IMR-90 (cell line): ENCODE data around the gene HAP1. TPM values are rescaled to one million over a fixed set of nuclear protein-coding genes. Genes with fewer than 3 reads are reported as not detected.

Experiments
- ATAC-seq: fragments of 200-7000 bp; cut with Tn5 transposase; 2 replicates; pipeline ENCODE4 v1.9.1; 2020; ENCODE audit warnings: low read depth, mild to moderate bottlenecking, moderate library complexity
- BruUV-seq: library from RNA; stranded (reverse); fragments of 400-500 nt; replicated peaks from 2 replicates; lab custom pipeline; 2021; lab: Mats Ljungman, UMichigan
- CTCF ChIA-PET: fragments of 300-600 bp; formaldehyde crosslinking; extraction: SDS; loops from one replicate; lab custom pipeline; 2021; ENCODE audit warnings: antibody characterized with exemption; lab: Yijun Ruan, JAX
- POLR2A ChIA-PET: fragments of 300-600 bp; sonication (Branson Sonifier 250); formaldehyde crosslinking; loops from one replicate; lab custom pipeline; 2022; ENCODE audit warnings: antibody characterized with exemption; ENCODE audit not compliant: unreplicated experiment; lab: Charles Lee
- DNase-seq: peaks from one replicate; pipeline ENCODE4 v3.0.0; 2013
- H2AFZ ChIP-seq: replicated peaks from 2 replicates; pipeline ENCODE3; 2013; ENCODE audit warnings: low read length, mild to moderate bottlenecking; ENCODE audit not compliant: poor library complexity
- H2AK5ac ChIP-seq: 2 replicates; pipeline ENCODE4 v1.6.1; 2013; ENCODE audit warnings: low read depth, low read length, inconsistent platforms
- H2AK9ac ChIP-seq: replicated peaks from 2 replicates; pipeline ENCODE3; 2013; ENCODE audit warnings: mild to moderate bottlenecking, low read depth, low read length, moderate library complexity; ENCODE audit not compliant: poor library complexity
- H2BK120ac ChIP-seq: 2 replicates; pipeline ENCODE4 v1.6.1; 2013; ENCODE audit warnings: low read depth, low read length, inconsistent platforms
- H2BK15ac ChIP-seq: 3 replicates; pipeline ENCODE4 v1.6.1; 2013; ENCODE audit warnings: low read depth, low read length, inconsistent platforms
- H2BK20ac ChIP-seq: 2 replicates; pipeline ENCODE4 v1.6.1; 2013; ENCODE audit warnings: low read depth, mild to moderate bottlenecking, inconsistent platforms, low read length, moderate library complexity
- H2BK5ac ChIP-seq: 2 replicates; pipeline ENCODE4 v1.6.1; 2013; ENCODE audit warnings: mild to moderate bottlenecking, low read depth, low read length, inconsistent platforms; ENCODE audit not compliant: poor library complexity, severe bottlenecking
- H3K14ac ChIP-seq: replicated peaks from 2 replicates; pipeline ENCODE4 v1.6.1; 2013; ENCODE audit warnings: low read depth, low read length, inconsistent platforms
- H3K18ac ChIP-seq: 2 replicates; pipeline ENCODE4 v1.6.1; 2013; ENCODE audit warnings: low read depth, low read length, control low read depth
- H3K23ac ChIP-seq: 2 replicates; pipeline ENCODE4 v1.6.1; 2013; ENCODE audit warnings: low read depth, low read length, inconsistent platforms
- H3K27ac ChIP-seq: 2 replicates; pipeline ENCODE4 v1.5.1; 2013; ENCODE audit warnings: mild to moderate bottlenecking, control low read depth, low read length; ENCODE audit not compliant: insufficient read depth
- H3K27me3 ChIP-seq: 2 replicates; pipeline ENCODE4 v1.6.1; 2013; ENCODE audit warnings: low read length; ENCODE audit not compliant: control insufficient read depth, insufficient read depth
- H3K36me3 ChIP-seq: 2 replicates; pipeline ENCODE4 v1.6.1; 2013; ENCODE audit warnings: low read length, mixed read lengths; ENCODE audit not compliant: control insufficient read depth, insufficient read depth
- H3K4ac ChIP-seq: 2 replicates; pipeline ENCODE4 v1.6.1; 2013; ENCODE audit warnings: low read depth, low read length, inconsistent platforms
- H3K4me1 ChIP-seq: 2 replicates; pipeline ENCODE4 v1.6.1; 2013; ENCODE audit warnings: low read length, mixed read lengths; ENCODE audit not compliant: control insufficient read depth, insufficient read depth
- H3K4me2 ChIP-seq: 2 replicates; pipeline ENCODE4 v1.6.1; 2013; ENCODE audit warnings: low read depth, mild to moderate bottlenecking, control low read depth, low read length, moderate library complexity
- H3K4me3 ChIP-seq: 2 replicates; pipeline ENCODE4 v1.5.1; 2013; ENCODE audit warnings: low read depth, mild to moderate bottlenecking, control low read depth, low read length, moderate library complexity; ENCODE audit not compliant: insufficient read depth
- H3K56ac ChIP-seq: 2 replicates; pipeline ENCODE4 v1.6.1; 2013; ENCODE audit warnings: low read length, inconsistent platforms; ENCODE audit not compliant: insufficient read depth; ENCODE audit errors: extremely low read depth
- H3K79me1 ChIP-seq, 2 experiments: 2 replicates each; pipeline ENCODE4 v1.6.1; 2013; ENCODE audit warnings: low read length in 2 of 2, inconsistent platforms in 1 of 2, low read depth in 1 of 2
- H3K9ac ChIP-seq: 2 replicates; pipeline ENCODE4 v1.6.1; 2013; ENCODE audit warnings: low read depth, low read length, control low read depth
- H3K9me1 ChIP-seq: 2 replicates; pipeline ENCODE4 v1.6.1; 2013; ENCODE audit warnings: low read length, inconsistent platforms; ENCODE audit not compliant: insufficient read depth
- H3K9me3 ChIP-seq: 2 replicates; pipeline ENCODE4 v1.6.1; 2013; ENCODE audit warnings: low read length; ENCODE audit not compliant: control insufficient read depth, insufficient read depth
- H4K20me1 ChIP-seq: 2 replicates; pipeline ENCODE4 v1.6.1; 2013; ENCODE audit warnings: low read length, inconsistent platforms; ENCODE audit not compliant: insufficient read depth
- H4K5ac ChIP-seq: 2 replicates; pipeline ENCODE4 v1.6.1; 2013; ENCODE audit warnings: mild to moderate bottlenecking, low read depth, low read length, control low read depth
- H4K8ac ChIP-seq, 2 experiments: 2 replicates each; pipeline ENCODE4 v1.6.1; 2013; ENCODE audit warnings: low read depth in 2 of 2, low read length in 2 of 2, control low read depth in 1 of 2, inconsistent platforms in 1 of 2
- H4K91ac ChIP-seq: 2 replicates; pipeline ENCODE4 v1.6.1; 2013; ENCODE audit warnings: low read depth, low read length, inconsistent platforms; ENCODE audit not compliant: insufficient read depth
- BHLHE40 ChIP-seq: fragments of 150-350 bp; IDR thresholded peaks from 2 replicates; pipeline ENCODE4 v1.6.1; 2016; ENCODE audit warnings: mild to moderate bottlenecking, low read depth, low read length
- CHD1 ChIP-seq: IDR thresholded peaks from 2 replicates; pipeline ENCODE4 v1.6.1; 2012; ENCODE audit warnings: low read depth, low read length, improper control_type of control experiment
- FOS ChIP-seq: fragments of 150-350 bp; IDR thresholded peaks from 2 replicates; pipeline ENCODE4 v1.6.1; 2016; ENCODE audit warnings: low read depth, low read length
- MAFK ChIP-seq: IDR thresholded peaks from 2 replicates; pipeline ENCODE4 v1.6.1; 2012; ENCODE audit warnings: low read depth, low read length, improper control_type of control experiment
- MAZ ChIP-seq: IDR thresholded peaks from 2 replicates; pipeline ENCODE4 v1.6.1; 2012; ENCODE audit warnings: low read depth, mild to moderate bottlenecking, low read length, improper control_type of control experiment, moderate library complexity, borderline replicate concordance
- MXI1 ChIP-seq: IDR thresholded peaks from 2 replicates; pipeline ENCODE4 v1.6.1; 2012; ENCODE audit warnings: low read depth, mild to moderate bottlenecking, low read length, moderate library complexity, borderline replicate concordance
- NFE2L2 ChIP-seq: fragments of 150-350 bp; IDR thresholded peaks from 2 replicates; pipeline ENCODE4 v1.6.1; 2016; ENCODE audit warnings: low read depth, mild to moderate bottlenecking, low read length
- RCOR1 ChIP-seq: IDR thresholded peaks from 2 replicates; pipeline ENCODE4 v1.6.1; 2012; ENCODE audit warnings: mild to moderate bottlenecking, low read length, improper control_type of control experiment; ENCODE audit not compliant: insufficient replicate concordance
- RFX5 ChIP-seq: IDR thresholded peaks from 2 replicates; pipeline ENCODE4 v1.8.0; 2012; ENCODE audit warnings: low read depth, mild to moderate bottlenecking, low read length, moderate library complexity
- SMC3 ChIP-seq: fragments of 150-350 bp; IDR thresholded peaks from 2 replicates; pipeline ENCODE4 v1.6.1; 2016; ENCODE audit warnings: low read depth, mild to moderate bottlenecking, antibody characterized with exemption, low read length, moderate library complexity
- WGBS, 2 experiments: methylation state at CpG; one replicate each; pipeline versions ENCODE4 v1.1.5 to v1.1.7; 2013; ENCODE audit warnings: missing lambda C conversion rate in 2 of 2; ENCODE audit not compliant: insufficient read length in 1 of 2; ENCODE audit errors: extremely low coverage in 2 of 2; 5-methylcytosine and 5-hydroxymethylcytosine counted together
- dilution Hi-C: fragments of 300-500 bp; cut with HindIII; formaldehyde crosslinking; loops from one replicate; pipeline ENCODE4 v1.14.3; 2018; ENCODE audit warnings: low sequenced_read_pairs; ENCODE audit not compliant: unreplicated experiment
- in situ Hi-C: fragments of 300-500 bp; cut with MboI; formaldehyde crosslinking; loops from 3 replicates; pipeline ENCODE4 v1.14.3; 2019; ENCODE audit warnings: low sequenced_read_pairs, inconsistent platforms, mixed read lengths
- intact Hi-C: fragments of 100-400 bp; cut with micrococcal nuclease; formaldehyde crosslinking; loops from 2 replicates; pipeline ENCODE4 v1.10.0; 2022
- polyA plus RNA-seq, 3 experiments: library from polyadenylated mRNA; depleted of rRNA; stranded (reverse); fragments of >200 nt; gene quantifications; 2 replicates each; pipeline ENCODE4 v1.2.3, GENCODE V29; 2012; ENCODE audit warnings: low replicate concordance in 1 of 3
- total RNA-seq: library from RNA; depleted of rRNA; stranded (reverse); fragments of >200 nt; gene quantifications from 2 replicates; pipeline ENCODE4 v1.2.3, GENCODE V29; 2012
- TF ChIP-seq, protein P1 (sequence below): fragments of 150-350 bp; IDR thresholded peaks from 2 replicates; pipeline ENCODE4 v1.6.1; 2017; ENCODE audit warnings: mild to moderate bottlenecking, antibody characterized with exemption, low read length, low read depth
- TF ChIP-seq, protein P2 (sequence below): fragments of 150-350 bp; IDR thresholded peaks from 2 replicates; pipeline ENCODE4 v1.6.1; 2016; ENCODE audit warnings: low read depth, mild to moderate bottlenecking, low read length, moderate library complexity, borderline replicate concordance

HAP1 gene
- total and polyA plus RNA-seq, 2 of the 4 experiments (the other 2 are of a cell fraction) = under 0.01 to 0.09 TPM

GRCh38 chr17:41775394-41776226 is 41.2 kb upstream of the HAP1 start (continued):
- TF ChIP-seq RCOR1 (no peak), MXI1 (no peak)

GRCh38 chr17:41773731-41774193 is 39.3 kb upstream of the HAP1 start:
- TF ChIP-seq NFE2L2 = no peak
- no peak for TF ChIP-seq RFX5
- no peak for TF ChIP-seq FOS
- TF ChIP-seq, protein P1, sequence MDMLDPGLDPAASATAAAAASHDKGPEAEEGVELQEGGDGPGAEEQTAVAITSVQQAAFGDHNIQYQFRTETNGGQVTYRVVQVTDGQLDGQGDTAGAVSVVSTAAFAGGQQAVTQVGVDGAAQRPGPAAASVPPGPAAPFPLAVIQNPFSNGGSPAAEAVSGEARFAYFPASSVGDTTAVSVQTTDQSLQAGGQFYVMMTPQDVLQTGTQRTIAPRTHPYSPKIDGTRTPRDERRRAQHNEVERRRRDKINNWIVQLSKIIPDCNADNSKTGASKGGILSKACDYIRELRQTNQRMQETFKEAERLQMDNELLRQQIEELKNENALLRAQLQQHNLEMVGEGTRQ = no peak
- TF ChIP-seq BHLHE40 = no peak
- TF ChIP-seq CHD1 = no peak
- no peak for TF ChIP-seq SMC3
- TF ChIP-seq, protein P2, sequence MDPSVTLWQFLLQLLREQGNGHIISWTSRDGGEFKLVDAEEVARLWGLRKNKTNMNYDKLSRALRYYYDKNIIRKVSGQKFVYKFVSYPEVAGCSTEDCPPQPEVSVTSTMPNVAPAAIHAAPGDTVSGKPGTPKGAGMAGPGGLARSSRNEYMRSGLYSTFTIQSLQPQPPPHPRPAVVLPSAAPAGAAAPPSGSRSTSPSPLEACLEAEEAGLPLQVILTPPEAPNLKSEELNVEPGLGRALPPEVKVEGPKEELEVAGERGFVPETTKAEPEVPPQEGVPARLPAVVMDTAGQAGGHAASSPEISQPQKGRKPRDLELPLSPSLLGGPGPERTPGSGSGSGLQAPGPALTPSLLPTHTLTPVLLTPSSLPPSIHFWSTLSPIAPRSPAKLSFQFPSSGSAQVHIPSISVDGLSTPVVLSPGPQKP = no peak
- no peak for TF ChIP-seq MAZ
- TF ChIP-seq MAFK = no peak
- H3K9me3 ChIP-seq = no peaks in the 10 kb centered on the region
- no peak overlapping the region for H3K56ac ChIP-seq
- dilution Hi-C loops = no loop called here
- H3K14ac ChIP-seq = peak overlapping the region; percentile 83
- peak overlapping the region; percentile 52 for H2AK5ac ChIP-seq
- peak overlapping the region; percentile 19 for H3K27ac ChIP-seq
- H2BK5ac ChIP-seq = no peak overlapping the region
- H3K9me1 ChIP-seq = peaks cover 27% of the 10 kb centered on the region
- BruUV-seq = no TSS peak
- in situ Hi-C loops = no loop called here
- peak; percentile 23 for DNase-seq
- H3K79me1 ChIP-seq = peaks cover 14 to 57% of the 10 kb centered on the region in 2 experiments; a peak in 3 of 4 replicates
- ChIA-PET POLR2A (interaction anchor here (0.5 to 1.3 kb wide), 2 partner anchors 13 to 19 kb away, joined by 3 read pairs; partner anchors contain the start of gene JUP), CTCF (interaction anchor here (0.8 to 1.2 kb wide), 3 partner anchors 13 to 28 kb away, joined by 3 to 12 read pairs (median 5); partner anchors contain the start of gene JUP)
- peak overlapping the region; percentile 13; the same call in 1 of the 2 replicates for H4K5ac ChIP-seq
- peaks cover 31% of the 10 kb centered on the region for H4K20me1 ChIP-seq
- no peak overlapping the region for H3K9ac ChIP-seq
- peak overlapping the region; percentile 60 for H3K23ac ChIP-seq
- H2BK15ac ChIP-seq = peak overlapping the region; percentile 15; the same call in 1 of the 3 replicates
- peak overlapping the region; percentile 21; the same call in 1 of the 2 replicates for H4K91ac ChIP-seq
- H3K4me1 ChIP-seq = peaks cover 25% of the 10 kb centered on the region
- H3K36me3 ChIP-seq = peaks cover 41% of the 10 kb centered on the region
- no peak overlapping the region; the same call in 1 of the 2 replicates for H3K18ac ChIP-seq
- no peak overlapping the region; the same call in 1 of the 2 replicates for H3K4me2 ChIP-seq
- peak overlapping the region; percentile 71; the same call in 1 of the 2 replicates for H2BK20ac ChIP-seq
- peak overlapping the region; percentile 26 to 69; a peak in 1 of 4 replicates for H4K8ac ChIP-seq
- H3K4me3 ChIP-seq = no peak overlapping the region
- peak overlapping the region; percentile 63 for H2AK9ac ChIP-seq
- H2BK120ac ChIP-seq = peak overlapping the region; percentile 77
- no peaks in the 10 kb centered on the region for H3K27me3 ChIP-seq
- intact Hi-C loops = no loop called here
- no peak overlapping the region for H2AFZ ChIP-seq
- H3K4ac ChIP-seq = peak overlapping the region; percentile 81
- 0 out of 2 replicates have a peak, but pooled peaks have one; percentile 8 for ATAC-seq
- no CpG with 5 or more reads among the region's 8 CpGs for WGBS, 2 experiments
